Pons (tissue), 1 donor: ENCODE measurements around the gene POPDC2.
"Not testable (repeated sequence)": the region's sequence is repeated elsewhere in the genome, so short reads cannot be mapped to it uniquely, and the experiment has no call there.

Source experiments
- DNase-seq: peaks from one replicate; pipeline ENCODE4 v3.0.0-alpha.2; 2016; ENCODE audit warnings: low spot score

Gene POPDC2

DNA sequence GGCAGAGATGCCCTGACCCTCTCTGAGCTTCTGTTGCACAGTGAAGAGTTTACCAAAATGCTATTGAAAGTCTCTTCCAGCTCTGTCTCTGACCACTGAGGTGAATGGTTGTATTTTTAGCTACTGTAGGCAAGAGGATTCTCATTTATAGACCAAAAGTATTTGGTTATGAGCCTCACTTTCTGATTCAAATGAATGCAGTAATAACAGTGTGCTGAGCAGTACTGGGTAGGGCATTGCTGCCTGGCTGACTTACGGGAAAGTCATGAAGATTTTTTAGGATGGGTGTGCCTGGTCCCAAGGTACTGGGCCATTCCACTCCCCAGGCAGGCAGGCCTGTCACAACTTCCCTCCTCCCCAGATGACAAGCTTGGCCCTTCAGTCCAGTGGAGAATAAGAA is 47.2 kb downstream of the POPDC2 start:
- no peak for DNase-seq

GRCh38 chr3:119611664-119612063 is 48.7 kb downstream of the POPDC2 start:
- DNase-seq = no peak

GRCh38 chr3:119609301-119609700 is 51.1 kb downstream of the POPDC2 start:
- DNase-seq = no peak

GRCh38 chr3:119608405-119609000 is 51.9 kb downstream of the POPDC2 start:
- DNase-seq = no peak

- no peak for DNase-seq
These were observed 55.5 kb downstream of the POPDC2 start for GRCh38 chr3:119604878-119605277.

DNA sequence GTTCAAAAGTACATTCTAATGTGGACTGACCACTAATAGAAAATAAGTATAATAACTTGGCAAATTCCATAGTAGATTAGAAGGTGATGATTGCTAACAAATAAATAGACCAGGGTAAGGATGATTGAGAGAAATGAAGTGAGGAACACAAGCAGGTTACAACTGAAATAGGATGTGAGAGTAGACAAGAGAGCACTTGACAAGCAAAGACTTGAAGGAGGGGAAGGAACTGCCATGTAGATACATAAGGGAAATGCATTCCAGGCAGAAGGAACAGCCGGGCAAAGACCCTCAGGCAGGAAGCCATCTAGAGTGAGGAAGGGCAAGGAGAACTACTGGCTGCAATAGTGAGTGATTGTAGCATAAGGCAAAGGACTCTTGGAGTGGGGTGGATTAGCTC is 57.7 kb downstream of the POPDC2 start:
- DNase-seq = no peak

- no peak for DNase-seq
These were observed 59.2 kb downstream of the POPDC2 start for GRCh38 chr3:119601154-119601553.

DNA sequence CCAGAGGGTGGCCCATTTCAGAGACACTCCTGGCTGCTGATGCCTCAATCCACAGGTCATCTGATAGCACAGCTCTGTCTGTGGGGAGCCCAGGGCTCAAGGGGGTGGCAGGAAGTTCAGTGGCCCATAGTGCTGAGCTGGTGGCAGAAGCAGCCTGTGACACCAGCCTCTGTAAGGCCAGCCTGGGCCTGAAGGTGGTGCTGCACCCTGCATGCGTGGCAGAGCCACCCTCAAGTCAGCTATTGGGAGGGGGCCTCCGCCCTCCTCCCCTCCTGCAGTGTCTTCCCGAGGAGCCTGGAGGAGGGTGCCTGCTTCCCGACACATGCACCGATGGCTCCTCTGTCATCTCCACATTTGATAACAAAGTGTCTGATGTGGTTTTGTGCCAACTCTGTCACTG is 59.7 kb downstream of the POPDC2 start:
- DNase-seq = no peak

GRCh38 chr3:119599558-119600174 is 60.7 kb downstream of the POPDC2 start:
- no peak for DNase-seq

DNA sequence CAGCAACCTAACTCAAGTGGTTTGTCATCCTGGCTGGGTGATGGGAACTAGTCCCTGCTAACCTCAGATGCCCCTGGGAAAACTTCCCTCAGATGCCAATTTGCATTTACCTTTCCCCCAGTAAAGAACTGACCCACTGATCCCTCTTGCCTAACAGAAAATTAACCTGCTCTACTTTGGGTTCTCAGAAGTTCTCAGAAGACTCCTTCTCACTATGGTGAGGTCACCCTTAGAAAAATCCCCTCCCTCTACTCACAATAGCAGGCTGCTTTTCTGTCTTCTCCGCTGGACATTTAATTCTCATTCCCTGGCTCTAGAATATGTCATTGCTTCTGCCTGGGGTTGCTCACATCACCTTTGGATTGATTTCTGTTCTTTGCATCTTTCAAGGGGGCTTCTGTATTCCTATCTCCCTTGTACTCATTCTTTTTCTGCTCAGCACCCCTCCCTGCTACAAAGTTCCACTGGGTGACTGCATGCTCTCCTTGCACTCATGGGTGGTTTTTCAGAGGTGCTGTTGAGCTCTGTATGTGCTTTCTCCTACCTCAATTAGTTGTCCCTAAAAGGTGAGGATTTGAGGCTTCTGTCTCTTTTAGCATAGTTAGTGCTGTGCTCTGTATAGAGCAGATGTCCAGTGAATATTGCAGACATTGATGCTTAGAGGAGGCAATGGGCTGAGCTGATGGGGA is 61.8 kb downstream of the POPDC2 start:
- no peak for DNase-seq

GRCh38 chr3:119597548-119598288 is 62.7 kb downstream of the POPDC2 start, which contains the start of gene PLA1A:
Gene PLA1A (plus strand): TSS chr3:119597885. CDS start chr3:119597914, 29 bp downstream.
- DNase-seq = no peak

DNA sequence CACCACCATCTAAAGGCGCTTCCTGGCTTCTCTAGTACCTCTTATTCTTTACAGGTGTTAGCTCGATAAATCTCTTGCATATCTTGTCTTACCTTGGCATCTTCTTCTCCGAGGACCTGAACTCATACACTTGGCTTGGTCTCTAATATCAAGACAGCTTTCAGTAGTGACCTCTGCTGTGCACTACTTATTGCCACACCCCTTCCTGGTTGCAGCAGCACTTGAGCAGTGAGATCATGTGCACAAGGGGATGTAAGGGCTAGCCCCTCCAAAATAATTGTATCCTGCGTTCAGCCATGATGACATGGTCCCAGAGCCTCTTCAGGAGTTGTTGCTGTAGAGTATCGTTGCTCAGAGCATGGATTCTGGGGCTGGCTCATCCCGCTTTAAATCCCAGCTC is 64.0 kb downstream of the POPDC2 start:
- no peak for DNase-seq

- no peak for DNase-seq
These were observed 64.6 kb downstream of the POPDC2 start for GRCh38 chr3:119595639-119596334.

- not testable (repeated sequence) for DNase-seq
These were observed 65.5 kb downstream of the POPDC2 start for GRCh38 chr3:119594929-119595328.

GRCh38 chr3:119594066-119594465 is 66.3 kb downstream of the POPDC2 start:
- DNase-seq = no peak

GRCh38 chr3:119592861-119593260 is 67.5 kb downstream of the POPDC2 start:
- DNase-seq = no peak
